GM10248 (cell line): ENCODE data around the gene ZNF654.
"Not testable (repeated sequence)": the region's sequence is repeated elsewhere in the genome, so short reads cannot be mapped to it uniquely, and the experiment has no call there.

ENCODE experiments used
- CTCF ChIA-PET: fragments of 300-600 bp; sonication (Branson Sonifier 250); formaldehyde crosslinking; extraction: SDS; loops from one replicate; lab custom pipeline; 2021; ENCODE audit warnings: antibody characterized with exemption; lab: Yijun Ruan, JAX
- POLR2A ChIA-PET: fragments of 350-650 bp; sonication (Branson Sonifier 250); formaldehyde crosslinking; extraction: SDS; loops from one replicate; lab custom pipeline; 2020; ENCODE audit warnings: antibody characterized with exemption; lab: Yijun Ruan, JAX
- DNase-seq: peaks from one replicate; pipeline ENCODE4 v3.0.0; 2012; ENCODE audit errors: extremely low spot score
- CTCF ChIP-seq: IDR thresholded peaks from 2 replicates; pipeline ENCODE4 v1.5.1; 2012; ENCODE audit warnings: mild to moderate bottlenecking, low read depth; ENCODE audit errors: extremely low read depth, missing control alignments, control extremely low read depth

ZNF654 gene

GRCh38 chr3:88113311-88114162, 54.5 kb downstream of the ZNF654 start:
- peak; percentile 64 for TF ChIP-seq CTCF
- DNase-seq: peak; percentile 14
- POLR2A ChIA-PET: no interaction called here
- CTCF ChIA-PET: interaction anchor here (0.6 to 3.6 kb wide), 37 partner anchors 10 to 888 kb away, joined by 3 to 49 read pairs (median 5); partner anchors contain the start of genes C3orf38 and CGGBP1

GRCh38 chr3:88114878-88115549, 56.0 kb downstream of the ZNF654 start:
- ChIA-PET CTCF (interaction anchor here (0.6 to 3.6 kb wide), 9 partner anchors 9 to 343 kb away, joined by 3 to 49 read pairs (median 4); partner anchors contain the start of gene C3orf38), POLR2A (no interaction called here)
- TF ChIP-seq CTCF: no peak
- DNase-seq: no peak

GRCh38 chr3:88117683-88118082, 58.6 kb downstream of the ZNF654 start:
- POLR2A ChIA-PET: no interaction called here
- CTCF ChIA-PET: no interaction called here

GRCh38 chr3:88118603-88119002, 59.5 kb downstream of the ZNF654 start:
- DNase-seq: not testable (repeated sequence)
- CTCF ChIA-PET: interaction anchor here (1.0 kb wide), 1 partner anchor 29 kb away, joined by 3 read pairs; no protein-coding TSS in a partner anchor

More at GRCh38 chr3:88117683-88118082, 58.6 kb downstream of the ZNF654 start:
- no peak for DNase-seq
- TF ChIP-seq CTCF: no peak

GRCh38 chr3:88123526-88123925, 64.5 kb downstream of the ZNF654 start:
- CTCF ChIA-PET: interaction anchor here (0.8 to 3.7 kb wide), 6 partner anchors 9 to 17 kb away, joined by 3 to 49 read pairs (median 8); no protein-coding TSS in a partner anchor
- TF ChIP-seq CTCF: no peak
- no peak for DNase-seq
- POLR2A ChIA-PET: no interaction called here

More at GRCh38 chr3:88118603-88119002, 59.5 kb downstream of the ZNF654 start:
- POLR2A ChIA-PET: not testable (repeated sequence)

- ChIA-PET CTCF (interaction anchor here (0.7 to 4.1 kb wide), 6 partner anchors 8 to 19 kb away, joined by 3 to 32 read pairs (median 5); partner anchors contain the start of gene C3orf38), POLR2A (no interaction called here)
- no peak for DNase-seq
- TF ChIP-seq CTCF: no peak
These were observed 72.6 kb downstream of the ZNF654 start for GRCh38 chr3:88131695-88132094.
